Measurements from ENCODE around the gene KCP. TPM values are rescaled to one million over a fixed set of nuclear protein-coding genes. Genes with fewer than 3 reads are reported as not detected.
A peak's percentile ranks its signal among the peaks of the same experiment; 100 is the strongest.

The KCP gene
- total and polyA plus RNA-seq, 7 experiments from 2014 or later, result 0.10 to 1.6 (median 0.24) TPM; not detected in 3

- Mint-ChIP-seq H3K4me3 (no peak overlapping the region), H3K27me3 (peaks cover 0 to under 1% (median 0%) of the 10 kb centered on the region in 5 donors), H3K9me3 (no peaks in the 10 kb centered on the region), H3K27ac (no peak overlapping the region), H3K4me1 (peaks cover 0 to 8% (median 0%) of the 10 kb centered on the region in 7 donors), H3K36me3 (no peaks in the 10 kb centered on the region)
- H3K27me3 ChIP-seq (ENCODE audit: control insufficient read depth in 2 of 2, insufficient read depth in 2 of 2, low read length in 2 of 2), result no peaks in the 10 kb centered on the region
- intact Hi-C loops (cut with micrococcal nuclease), result no loop called here
- H3K27ac ChIP-seq (ENCODE audit: low read depth, low read length), result no peak overlapping the region
- H3K36me3 ChIP-seq (ENCODE audit: control insufficient read depth in 2 of 3, insufficient read depth in 3 of 3, low read length in 3 of 3), result no peaks in the 10 kb centered on the region
- ChIA-PET CTCF (no interaction called here), POLR2A (no interaction called here)
- no peaks in the 10 kb centered on the region for H3K4me1 ChIP-seq (ENCODE audit: control insufficient read depth in 2 of 2, insufficient read depth in 2 of 2, low read length in 2 of 2)
- no peak for ATAC-seq
- no peaks in the 10 kb centered on the region for H3K9me3 ChIP-seq (ENCODE audit: control insufficient read depth in 2 of 3, low read length in 3 of 3)
- no peak for DNase-seq
- H3K4me3 ChIP-seq (ENCODE audit: low read length), result no peak overlapping the region
Measured at GRCh38 chr7:128876978-128877755, 33.3 kb downstream of the KCP start.

DNA sequence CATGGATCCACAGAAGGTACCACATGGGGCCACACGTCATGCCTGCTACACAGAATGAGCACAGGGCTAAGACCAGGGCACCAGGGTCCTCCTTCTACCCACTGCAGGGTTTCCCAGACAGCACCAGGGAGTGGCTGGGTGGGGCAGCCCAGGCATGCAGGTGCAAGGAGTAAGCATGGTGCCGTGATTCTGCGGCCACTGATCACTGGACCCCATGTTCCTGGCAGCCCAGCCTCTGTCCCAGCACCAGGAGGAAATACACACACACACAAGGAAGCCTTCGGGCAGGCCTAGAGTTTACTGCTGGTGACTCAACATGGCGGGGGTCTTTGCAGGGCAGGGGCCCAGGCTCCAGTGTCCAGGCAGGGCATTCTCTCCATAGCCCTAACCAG, 33.9 kb downstream of the KCP start:
- ATAC-seq, result no peak
- POLR2A ChIA-PET, result no interaction called here
- H3K36me3 Mint-ChIP-seq, result no peaks in the 10 kb centered on the region
- no peak overlapping the region for H3K4me3 ChIP-seq (ENCODE audit: low read length)
- H3K9me3 ChIP-seq (ENCODE audit: control insufficient read depth in 2 of 3, low read length in 3 of 3), result no peaks in the 10 kb centered on the region
- CTCF ChIA-PET, result no interaction called here
- intact Hi-C loops (cut with micrococcal nuclease), result no loop called here
- H3K27me3 ChIP-seq (ENCODE audit: control insufficient read depth in 2 of 2, insufficient read depth in 2 of 2, low read length in 2 of 2), result no peaks in the 10 kb centered on the region
- H3K27ac ChIP-seq (ENCODE audit: low read depth, low read length), result no peak overlapping the region
- H3K36me3 ChIP-seq (ENCODE audit: control insufficient read depth in 2 of 3, insufficient read depth in 3 of 3, low read length in 3 of 3), result no peaks in the 10 kb centered on the region
- H3K27me3 Mint-ChIP-seq, result peaks cover 0 to 6% (median 0%) of the 10 kb centered on the region in 5 donors
- H3K27ac Mint-ChIP-seq, result no peak overlapping the region
- H3K4me1 Mint-ChIP-seq, result peaks cover 0 to 8% (median 0%) of the 10 kb centered on the region in 7 donors
- no peak for DNase-seq
- no peaks in the 10 kb centered on the region for H3K4me1 ChIP-seq (ENCODE audit: control insufficient read depth in 2 of 2, insufficient read depth in 2 of 2, low read length in 2 of 2)
- no peak overlapping the region for H3K4me3 Mint-ChIP-seq
- no peaks in the 10 kb centered on the region for H3K9me3 Mint-ChIP-seq

- H3K27me3 Mint-ChIP-seq, result peaks cover 0 to 9% (median 0%) of the 10 kb centered on the region in 5 donors
- DNase-seq, result no peak
- H3K9me3 Mint-ChIP-seq, result no peaks in the 10 kb centered on the region
- no peaks in the 10 kb centered on the region for H3K4me1 ChIP-seq (ENCODE audit: control insufficient read depth in 2 of 2, insufficient read depth in 2 of 2, low read length in 2 of 2)
- H3K4me3 Mint-ChIP-seq, result no peak overlapping the region
- no peaks in the 10 kb centered on the region for H3K9me3 ChIP-seq (ENCODE audit: control insufficient read depth in 2 of 3, low read length in 3 of 3)
- H3K36me3 ChIP-seq (ENCODE audit: control insufficient read depth in 2 of 3, insufficient read depth in 3 of 3, low read length in 3 of 3), result no peaks in the 10 kb centered on the region
- no peaks in the 10 kb centered on the region for H3K27me3 ChIP-seq (ENCODE audit: control insufficient read depth in 2 of 2, insufficient read depth in 2 of 2, low read length in 2 of 2)
- ChIA-PET CTCF (no interaction called here), POLR2A (no interaction called here)
- H3K4me1 Mint-ChIP-seq, result peaks cover 0 to 8% (median 0%) of the 10 kb centered on the region in 7 donors
- H3K4me3 ChIP-seq (ENCODE audit: low read length), result no peak overlapping the region
- no peak overlapping the region for H3K27ac ChIP-seq (ENCODE audit: low read depth, low read length)
- H3K27ac Mint-ChIP-seq, result peak overlapping the region in 1 of 9 donors; percentile 20
- ATAC-seq, result no peak
- no peaks in the 10 kb centered on the region for H3K36me3 Mint-ChIP-seq
- intact Hi-C loops (cut with micrococcal nuclease), result no loop called here
Measured at GRCh38 chr7:128876127-128876526, 34.4 kb downstream of the KCP start.

- no peaks in the 10 kb centered on the region for H3K36me3 ChIP-seq (ENCODE audit: control insufficient read depth in 2 of 3, insufficient read depth in 3 of 3, low read length in 3 of 3)
- H3K9me3 ChIP-seq (ENCODE audit: control insufficient read depth in 2 of 3, low read length in 3 of 3), result no peaks in the 10 kb centered on the region
- intact Hi-C loops (cut with micrococcal nuclease), result no loop called here
- Mint-ChIP-seq H3K4me3 (no peak overlapping the region), H3K27me3 (peaks cover 0 to 15% (median 0%) of the 10 kb centered on the region in 5 donors), H3K36me3 (no peaks in the 10 kb centered on the region), H3K4me1 (peaks cover 0 to 8% (median 0%) of the 10 kb centered on the region in 7 donors), H3K9me3 (no peaks in the 10 kb centered on the region), H3K27ac (peak overlapping the region in 1 of 9 donors; percentile 20)
- no peak for ATAC-seq
- no peaks in the 10 kb centered on the region for H3K4me1 ChIP-seq (ENCODE audit: control insufficient read depth in 2 of 2, insufficient read depth in 2 of 2, low read length in 2 of 2)
- no peak overlapping the region for H3K4me3 ChIP-seq (ENCODE audit: low read length)
- H3K27me3 ChIP-seq (ENCODE audit: control insufficient read depth in 2 of 2, insufficient read depth in 2 of 2, low read length in 2 of 2), result no peaks in the 10 kb centered on the region
- no peak overlapping the region for H3K27ac ChIP-seq (ENCODE audit: low read depth, low read length)
- POLR2A ChIA-PET, result no interaction called here
- CTCF ChIA-PET, result no interaction called here
- DNase-seq, result no peak
Measured at GRCh38 chr7:128875523-128875948, 35.0 kb downstream of the KCP start.

GRCh38 chr7:128874140-128875031, 36.1 kb downstream of the KCP start:
- no peaks in the 10 kb centered on the region for H3K9me3 Mint-ChIP-seq
- H3K4me3 Mint-ChIP-seq, result no peak overlapping the region
- H3K27me3 ChIP-seq (ENCODE audit: control insufficient read depth in 2 of 2, insufficient read depth in 2 of 2, low read length in 2 of 2), result no peaks in the 10 kb centered on the region
- peaks cover 5 to 13% (median 6%) of the 10 kb centered on the region in 7 donors for H3K4me1 Mint-ChIP-seq
- CTCF ChIA-PET, result interaction anchor here (1.1 kb wide), 1 partner anchor 447 kb away, joined by 3 read pairs; no protein-coding TSS in a partner anchor
- intact Hi-C loops (cut with micrococcal nuclease), result no loop called here
- DNase-seq, result no peak
- ATAC-seq, result no peak
- no peak overlapping the region for H3K27ac ChIP-seq (ENCODE audit: low read depth, low read length)
- POLR2A ChIA-PET, result no interaction called here
- no peak overlapping the region for H3K27ac Mint-ChIP-seq
- H3K4me1 ChIP-seq (ENCODE audit: control insufficient read depth in 2 of 2, insufficient read depth in 2 of 2, low read length in 2 of 2), result no peaks in the 10 kb centered on the region
- H3K9me3 ChIP-seq (ENCODE audit: control insufficient read depth in 2 of 3, low read length in 3 of 3), result no peaks in the 10 kb centered on the region
- peaks cover 0 to 21% (median 0%) of the 10 kb centered on the region in 5 donors for H3K27me3 Mint-ChIP-seq
- no peaks in the 10 kb centered on the region for H3K36me3 ChIP-seq (ENCODE audit: control insufficient read depth in 2 of 3, insufficient read depth in 3 of 3, low read length in 3 of 3)
- H3K4me3 ChIP-seq (ENCODE audit: low read length), result no peak overlapping the region
- H3K36me3 Mint-ChIP-seq, result no peaks in the 10 kb centered on the region

DNA sequence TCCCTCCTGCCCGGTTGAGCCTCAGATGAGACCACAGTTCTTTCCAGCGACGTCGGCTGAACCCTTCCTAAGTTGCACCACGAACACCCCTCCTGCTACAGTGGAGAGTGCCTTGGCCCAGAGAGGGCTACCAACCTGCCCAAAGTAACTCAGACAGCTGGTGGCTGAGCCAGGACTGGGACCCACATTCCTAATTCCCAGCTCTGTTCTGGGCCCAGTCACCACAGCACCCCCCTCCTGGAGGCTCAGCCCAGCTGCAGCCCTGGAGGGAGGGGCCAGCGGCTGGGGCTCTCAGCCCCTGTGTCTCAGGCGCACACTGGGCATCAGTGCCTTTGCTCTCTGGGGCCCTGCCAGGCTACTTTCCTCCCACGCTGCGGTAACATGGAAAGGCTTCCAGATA, 37.3 kb downstream of the KCP start:
- Mint-ChIP-seq H3K27me3 (peaks cover 0 to 28% (median 0%) of the 10 kb centered on the region in 5 donors), H3K36me3 (no peaks in the 10 kb centered on the region), H3K27ac (no peak overlapping the region), H3K4me3 (peak overlapping the region in 1 of 10 donors; percentile 45), H3K9me3 (no peaks in the 10 kb centered on the region), H3K4me1 (peaks cover 5 to 14% (median 6%) of the 10 kb centered on the region in 7 donors)
- no peak for ATAC-seq
- no peak for DNase-seq
- Histone ChIP-seq H3K27me3 (ENCODE audit: control insufficient read depth in 2 of 2, insufficient read depth in 2 of 2, low read length in 2 of 2) (no peaks in the 10 kb centered on the region), H3K4me3 (ENCODE audit: low read length) (no peak overlapping the region), H3K27ac (ENCODE audit: low read depth, low read length) (no peak overlapping the region), H3K36me3 (ENCODE audit: control insufficient read depth in 2 of 3, insufficient read depth in 3 of 3, low read length in 3 of 3) (no peaks in the 10 kb centered on the region), H3K9me3 (ENCODE audit: control insufficient read depth in 2 of 3, low read length in 3 of 3) (no peaks in the 10 kb centered on the region), H3K4me1 (ENCODE audit: control insufficient read depth in 2 of 2, insufficient read depth in 2 of 2, low read length in 2 of 2) (peaks cover 0 to 4% of the 10 kb centered on the region in 2 donors)
- intact Hi-C loops (cut with micrococcal nuclease), result no loop called here
- CTCF ChIA-PET, result no interaction called here
- POLR2A ChIA-PET, result no interaction called here

All from naive thymus-derived CD4-positive, alpha-beta T cell (primary cell).